ENCODE results near the gene METTL16. TPM values are rescaled to one million over a fixed set of nuclear protein-coding genes. Genes with fewer than 3 reads are reported as not detected.

METTL16 gene
- total RNA-seq, 1 donor from 2014 or later: 22.6 TPM

- Mint-ChIP-seq H3K27ac (ENCODE audit: unreplicated experiment) (no peak overlapping the region), H3K9me3 (ENCODE audit: unreplicated experiment) (peaks cover 2% of the 10 kb centered on the region), H3K36me3 (ENCODE audit: unreplicated experiment) (no peaks in the 10 kb centered on the region), H3K4me3 (ENCODE audit: unreplicated experiment) (no peak overlapping the region), H3K4me1 (ENCODE audit: low read depth, unreplicated experiment) (peaks cover under 1% of the 10 kb centered on the region), H3K27me3 (ENCODE audit: unreplicated experiment) (no peaks in the 10 kb centered on the region)
- DNase-seq: no peak
- no peak for TF ChIP-seq CTCF (IDR thresholded peaks at IDR 0.05; ENCODE audit: partially characterized antibody, unreplicated experiment)
These were observed 83.8 kb downstream of the METTL16 start for GRCh38 chr17:2427910-2428309.

- peaks cover 2% of the 10 kb centered on the region for H3K9me3 Mint-ChIP-seq (ENCODE audit: unreplicated experiment)
- H3K36me3 Mint-ChIP-seq (ENCODE audit: unreplicated experiment): no peaks in the 10 kb centered on the region
- no peaks in the 10 kb centered on the region for H3K27me3 Mint-ChIP-seq (ENCODE audit: unreplicated experiment)
- H3K4me1 Mint-ChIP-seq (ENCODE audit: low read depth, unreplicated experiment): no peaks in the 10 kb centered on the region
- H3K4me3 Mint-ChIP-seq (ENCODE audit: unreplicated experiment): no peak overlapping the region
- no peak for DNase-seq
- no peak overlapping the region for H3K27ac Mint-ChIP-seq (ENCODE audit: unreplicated experiment)
- no peak for TF ChIP-seq CTCF (IDR thresholded peaks at IDR 0.05; ENCODE audit: partially characterized antibody, unreplicated experiment)
These were observed 84.5 kb downstream of the METTL16 start for GRCh38 chr17:2427215-2427614.

GRCh38 chr17:2423271-2423670 is 88.4 kb downstream of the METTL16 start:
- H3K36me3 Mint-ChIP-seq (ENCODE audit: unreplicated experiment): no peaks in the 10 kb centered on the region
- peaks cover 2% of the 10 kb centered on the region for H3K9me3 Mint-ChIP-seq (ENCODE audit: unreplicated experiment)
- peaks cover 23% of the 10 kb centered on the region for H3K4me1 Mint-ChIP-seq (ENCODE audit: low read depth, unreplicated experiment)
- peaks cover 3% of the 10 kb centered on the region for H3K27me3 Mint-ChIP-seq (ENCODE audit: unreplicated experiment)
- H3K4me3 Mint-ChIP-seq (ENCODE audit: unreplicated experiment): no peak overlapping the region
- H3K27ac Mint-ChIP-seq (ENCODE audit: unreplicated experiment): no peak overlapping the region
- TF ChIP-seq CTCF (IDR thresholded peaks at IDR 0.05; ENCODE audit: partially characterized antibody, unreplicated experiment): no peak
- no peak for DNase-seq

GRCh38 chr17:2421315-2422147 is 90.2 kb downstream of the METTL16 start:
- Mint-ChIP-seq H3K9me3 (ENCODE audit: unreplicated experiment) (peaks cover 2% of the 10 kb centered on the region), H3K27me3 (ENCODE audit: unreplicated experiment) (peaks cover 3% of the 10 kb centered on the region), H3K4me1 (ENCODE audit: low read depth, unreplicated experiment) (peaks cover 30% of the 10 kb centered on the region), H3K27ac (ENCODE audit: unreplicated experiment) (no peak overlapping the region), H3K4me3 (ENCODE audit: unreplicated experiment) (no peak overlapping the region), H3K36me3 (ENCODE audit: unreplicated experiment) (no peaks in the 10 kb centered on the region)
- TF ChIP-seq CTCF (IDR thresholded peaks at IDR 0.05; ENCODE audit: partially characterized antibody, unreplicated experiment): no peak
- no peak for DNase-seq

- peak overlapping the region; percentile 38 for H3K4me3 Mint-ChIP-seq (ENCODE audit: unreplicated experiment)
- TF ChIP-seq CTCF (IDR thresholded peaks at IDR 0.05; ENCODE audit: partially characterized antibody, unreplicated experiment): no peak
- peaks cover 3% of the 10 kb centered on the region for H3K27me3 Mint-ChIP-seq (ENCODE audit: unreplicated experiment)
- H3K36me3 Mint-ChIP-seq (ENCODE audit: unreplicated experiment): no peaks in the 10 kb centered on the region
- no peak overlapping the region for H3K27ac Mint-ChIP-seq (ENCODE audit: unreplicated experiment)
- H3K4me1 Mint-ChIP-seq (ENCODE audit: low read depth, unreplicated experiment): peaks cover 32% of the 10 kb centered on the region
- no peak for DNase-seq
- no peaks in the 10 kb centered on the region for H3K9me3 Mint-ChIP-seq (ENCODE audit: unreplicated experiment)
These were observed 91.5 kb downstream of the METTL16 start for GRCh38 chr17:2420176-2420575.

All from glutamatergic neuron (in vitro differentiated cells).